WERI-Rb-1 (cell line): Measurements from ENCODE around the gene TRIM2.

Experiments
- DNase-seq: peaks from one replicate; pipeline ENCODE4 v3.0.0-alpha.2; 2020
- H3K27ac ChIP-seq: fragments of 250-450 bp; sonication (Bioruptor Pico); 2 replicates; pipeline ENCODE4 v1.5.1; 2020; ENCODE audit warnings: mild to moderate bottlenecking, moderate library complexity
- H3K27me3 ChIP-seq: fragments of 250-450 bp; sonication (Bioruptor Pico); 2 replicates; pipeline ENCODE4 v1.5.1; 2021; ENCODE audit warnings: mild to moderate bottlenecking, low read depth, moderate library complexity; ENCODE audit not compliant: insufficient read depth, severe bottlenecking
- H3K36me3 ChIP-seq: fragments of 250-450 bp; sonication (Bioruptor Pico); 2 replicates; pipeline ENCODE4 v1.5.1; 2020; ENCODE audit warnings: mild to moderate bottlenecking, moderate library complexity
- H3K4me3 ChIP-seq: 2 replicates; pipeline ENCODE4 v1.5.1; 2011; ENCODE audit warnings: low read depth, mild to moderate bottlenecking, control low read depth, low read length
- H3K9me3 ChIP-seq: fragments of 250-450 bp; sonication (Bioruptor Pico); 2 replicates; pipeline ENCODE4 v1.5.1; 2021; ENCODE audit warnings: mild to moderate bottlenecking, moderate library complexity; ENCODE audit not compliant: severe bottlenecking
- TF ChIP-seq, protein P1 (sequence below): IDR thresholded peaks from 2 replicates; pipeline ENCODE4 v1.5.1; 2011; ENCODE audit warnings: low read depth, mild to moderate bottlenecking, control low read depth, inconsistent platforms, low read length

TRIM2 gene

DNA sequence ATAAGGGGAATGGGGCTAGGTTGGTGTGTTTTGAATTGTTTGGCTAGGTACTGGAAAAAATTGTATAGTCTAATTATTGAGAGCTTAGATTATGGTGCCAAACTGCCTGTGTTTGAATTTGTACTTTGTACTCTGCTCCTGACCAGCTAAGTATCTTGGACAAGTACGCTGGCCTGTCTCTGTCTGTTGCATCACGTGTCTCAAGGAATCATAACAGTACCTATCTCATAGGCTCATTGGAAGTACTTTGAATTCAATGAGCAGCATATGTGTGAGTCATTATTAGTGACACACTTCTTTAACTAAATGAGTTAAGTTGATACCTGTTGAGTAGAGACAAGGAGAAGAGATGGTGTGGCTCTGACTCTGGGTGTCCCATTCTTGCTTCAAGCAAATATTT lies 70.7 kb downstream of the TRIM2 start:
- DNase-seq: no peak
- no peaks in the 10 kb centered on the region for H3K27me3 ChIP-seq
- TF ChIP-seq, protein P1, sequence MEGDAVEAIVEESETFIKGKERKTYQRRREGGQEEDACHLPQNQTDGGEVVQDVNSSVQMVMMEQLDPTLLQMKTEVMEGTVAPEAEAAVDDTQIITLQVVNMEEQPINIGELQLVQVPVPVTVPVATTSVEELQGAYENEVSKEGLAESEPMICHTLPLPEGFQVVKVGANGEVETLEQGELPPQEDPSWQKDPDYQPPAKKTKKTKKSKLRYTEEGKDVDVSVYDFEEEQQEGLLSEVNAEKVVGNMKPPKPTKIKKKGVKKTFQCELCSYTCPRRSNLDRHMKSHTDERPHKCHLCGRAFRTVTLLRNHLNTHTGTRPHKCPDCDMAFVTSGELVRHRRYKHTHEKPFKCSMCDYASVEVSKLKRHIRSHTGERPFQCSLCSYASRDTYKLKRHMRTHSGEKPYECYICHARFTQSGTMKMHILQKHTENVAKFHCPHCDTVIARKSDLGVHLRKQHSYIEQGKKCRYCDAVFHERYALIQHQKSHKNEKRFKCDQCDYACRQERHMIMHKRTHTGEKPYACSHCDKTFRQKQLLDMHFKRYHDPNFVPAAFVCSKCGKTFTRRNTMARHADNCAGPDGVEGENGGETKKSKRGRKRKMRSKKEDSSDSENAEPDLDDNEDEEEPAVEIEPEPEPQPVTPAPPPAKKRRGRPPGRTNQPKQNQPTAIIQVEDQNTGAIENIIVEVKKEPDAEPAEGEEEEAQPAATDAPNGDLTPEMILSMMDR: no peak
- H3K27ac ChIP-seq: no peak overlapping the region
- H3K9me3 ChIP-seq: no peaks in the 10 kb centered on the region
- no peak overlapping the region for H3K4me3 ChIP-seq
- peaks cover 31% of the 10 kb centered on the region for H3K36me3 ChIP-seq

DNA sequence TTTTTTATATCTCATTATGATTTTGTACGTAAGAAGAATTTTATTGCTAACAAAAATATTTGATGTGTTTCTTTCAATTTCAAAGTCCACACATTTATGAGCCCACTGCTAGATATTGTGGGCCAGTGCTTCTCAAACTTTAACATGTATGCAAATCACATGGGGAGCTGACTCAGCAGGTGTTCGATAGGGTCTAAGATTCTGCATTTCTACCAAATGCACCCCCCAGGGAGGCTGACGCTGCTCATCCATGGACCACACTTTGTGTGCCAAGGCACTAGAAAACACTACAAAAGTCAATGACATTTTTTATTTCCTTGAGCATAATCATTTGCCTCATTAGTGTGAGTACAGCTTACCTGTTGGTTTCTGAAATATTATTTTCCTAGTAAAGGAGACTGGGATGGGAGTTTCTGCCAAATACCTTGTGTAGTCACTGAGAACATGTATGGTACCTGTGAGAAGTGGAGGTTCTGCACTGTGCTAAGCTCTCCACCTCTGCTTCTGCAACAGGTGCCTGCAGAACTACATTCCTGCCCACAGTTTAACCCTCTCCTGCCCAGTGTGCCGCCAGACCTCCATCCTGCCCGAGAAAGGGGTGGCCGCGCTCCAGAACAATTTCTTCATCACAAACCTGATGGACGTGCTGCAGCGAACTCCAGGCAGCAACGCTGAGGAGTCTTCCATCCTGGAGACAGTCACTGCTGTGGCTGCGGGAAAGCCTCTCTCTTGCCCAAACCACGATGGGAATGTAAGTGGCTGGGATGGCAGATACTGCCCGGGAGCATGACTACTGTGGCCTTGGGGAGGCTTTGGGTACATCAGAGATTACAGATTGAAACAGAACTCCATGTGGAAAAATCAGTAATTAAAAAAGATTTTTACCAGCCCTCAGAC lies 71.4 kb downstream of the TRIM2 start:
- TF ChIP-seq, protein P1: no peak

DNA sequence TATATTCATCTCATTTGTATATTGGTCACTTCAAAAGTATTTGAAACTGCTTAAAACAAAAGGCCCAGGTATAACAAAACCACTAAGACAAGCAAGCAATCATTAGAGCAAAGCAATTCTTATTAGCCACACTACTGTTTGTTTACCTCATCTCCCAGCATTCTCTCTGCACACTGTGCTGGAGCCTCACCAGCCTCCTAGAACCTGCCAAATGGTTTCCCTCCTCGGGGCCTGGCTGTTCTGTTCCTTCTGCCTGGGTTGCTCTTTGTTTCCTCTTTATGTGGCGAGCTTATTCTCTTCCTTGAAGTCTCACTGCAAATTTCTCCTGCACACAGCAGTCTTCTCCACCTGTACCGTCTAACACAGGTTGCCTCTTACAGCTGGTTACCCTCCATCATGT lies 72.7 kb downstream of the TRIM2 start:
- TF ChIP-seq, protein P1: no peak

More for the DNA sequence above, 71.4 kb downstream of the TRIM2 start:
- Histone ChIP-seq H3K36me3 (peaks cover 28% of the 10 kb centered on the region), H3K4me3 (no peak overlapping the region), H3K27me3 (no peaks in the 10 kb centered on the region), H3K9me3 (no peaks in the 10 kb centered on the region), H3K27ac (no peak overlapping the region)
- no peak for DNase-seq

DNA sequence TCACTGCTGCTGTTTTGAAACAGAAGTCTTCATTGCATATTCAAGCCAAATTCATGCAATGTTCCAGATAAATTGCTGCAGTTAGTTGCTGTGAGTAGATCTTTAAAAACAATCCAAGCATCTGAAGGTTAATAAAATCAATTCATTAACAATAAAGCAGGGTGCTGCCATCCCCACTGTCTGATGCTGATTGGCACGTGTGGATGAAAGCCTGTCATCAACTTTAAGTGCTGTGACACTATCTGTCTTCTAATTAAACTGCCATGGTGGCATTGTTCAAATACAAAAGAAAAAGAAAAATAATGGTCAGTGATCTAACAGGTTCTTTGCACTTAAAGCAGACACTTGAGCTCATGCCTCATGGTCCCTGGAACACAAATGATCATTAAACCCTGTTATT lies 77.2 kb downstream of the TRIM2 start:
- no peak for DNase-seq
- Histone ChIP-seq H3K4me3 (no peak overlapping the region), H3K27me3 (no peaks in the 10 kb centered on the region), H3K36me3 (peaks cover 46% of the 10 kb centered on the region), H3K27ac (no peak overlapping the region), H3K9me3 (peaks cover 5% of the 10 kb centered on the region)
- TF ChIP-seq, protein P1: no peak

More for the DNA sequence above, 72.7 kb downstream of the TRIM2 start:
- no peak for DNase-seq
- Histone ChIP-seq H3K27ac (no peak overlapping the region), H3K4me3 (no peak overlapping the region), H3K27me3 (no peaks in the 10 kb centered on the region), H3K9me3 (no peaks in the 10 kb centered on the region), H3K36me3 (peaks cover 36% of the 10 kb centered on the region)

DNA sequence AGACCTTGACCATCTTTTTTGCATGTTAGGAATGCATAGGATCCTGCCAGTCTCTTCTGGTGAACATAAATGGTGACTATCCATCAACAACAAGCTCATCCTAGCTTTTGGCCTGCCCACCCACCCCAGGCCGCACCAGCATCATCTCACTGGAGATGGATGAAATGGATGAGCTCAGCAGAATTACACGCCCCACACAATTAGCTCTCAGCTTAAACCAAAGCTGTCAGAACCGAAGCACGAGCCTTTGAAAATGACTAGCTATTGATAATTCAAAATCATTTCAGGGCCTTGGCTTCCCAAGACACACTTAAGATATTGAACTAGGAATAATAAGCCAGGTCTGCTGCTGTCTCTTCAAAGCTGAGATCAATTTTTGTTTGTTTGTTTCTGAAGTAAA lies 77.8 kb downstream of the TRIM2 start:
- no peak overlapping the region for H3K4me3 ChIP-seq
- TF ChIP-seq, protein P1: no peak
- no peak for DNase-seq

More for the DNA sequence above, 77.8 kb downstream of the TRIM2 start:
- H3K27me3 ChIP-seq: no peaks in the 10 kb centered on the region
- H3K9me3 ChIP-seq: peaks cover 5% of the 10 kb centered on the region
- peaks cover 41% of the 10 kb centered on the region for H3K36me3 ChIP-seq
- no peak overlapping the region for H3K27ac ChIP-seq
